Prostate gland (tissue), 2 donors: Measurements from ENCODE around the gene METTL4.
"Not testable (repeated sequence)": the region's sequence is repeated elsewhere in the genome, so short reads cannot be mapped to it uniquely, and the experiment has no call there.

ENCODE experiments used
- CTCF ChIP-seq, 4 experiments: fragments of 200-600 bp in 2 of 4; fragments of 450-650 bp in 2 of 4; sonication (generic) in 2 of 4; IDR thresholded peaks; 1 replicate in 3 of 4; 2 replicates in 1 of 4; pipeline ENCODE4 v1.5.1; 2016 to 2019; ENCODE audit warnings: antibody characterized with exemption in 4 of 4, mild to moderate bottlenecking in 2 of 4, moderate library complexity in 2 of 4
- POLR2A ChIP-seq: fragments of 450-650 bp; IDR thresholded peaks from one replicate; pipeline ENCODE4 v1.6.1; 2016; ENCODE audit warnings: antibody characterized with exemption, mild to moderate bottlenecking

GRCh38 chr18:2524794-2525198 is 46.5 kb downstream of the METTL4 start:
- TF ChIP-seq CTCF (IDR thresholded peaks at IDR 0.05); POLR2A: not testable (repeated sequence)
